ENCODE data around the gene AP3B1.

AP3B1 gene

GRCh38 chr5:78211052-78211451 lies 83.4 kb downstream of the AP3B1 start:
- no peak overlapping the region for H3K14ac ChIP-seq (ENCODE audit: low read length)

GRCh38 chr5:78204241-78204640 lies 90.3 kb downstream of the AP3B1 start:
- no peak overlapping the region for H4K91ac ChIP-seq (ENCODE audit: low read depth, low read length)
- no peak overlapping the region for H3K9ac ChIP-seq (ENCODE audit: low read length)
- H3K18ac ChIP-seq (ENCODE audit: low read length): no peak overlapping the region
- H2BK120ac ChIP-seq (ENCODE audit: insufficient read depth, low read length, poor library complexity): no peak overlapping the region
- H4K8ac ChIP-seq (ENCODE audit: low read depth, low read length): no peak overlapping the region
- no peak overlapping the region for H3K4me2 ChIP-seq (ENCODE audit: low read length)
- H2AFZ ChIP-seq (ENCODE audit: insufficient read depth, low read length, poor library complexity): no peak overlapping the region
- H2BK12ac ChIP-seq (ENCODE audit: low read length): no peak overlapping the region
- no peak overlapping the region for H3K27ac ChIP-seq (ENCODE audit: low read depth, low read length)
- no peak overlapping the region for H3K23ac ChIP-seq (ENCODE audit: low read length)
- H3K36me3 ChIP-seq (ENCODE audit: control insufficient read depth in 1 of 2, insufficient read depth in 2 of 2, low read length in 2 of 2): peaks cover 4 to 6% of the 10 kb centered on the region in 2 experiments
- H4K12ac ChIP-seq (ENCODE audit: low read depth, low read length): no peak overlapping the region
- DNase-seq: peak; percentile 27 to 80
- H2BK5ac ChIP-seq (ENCODE audit: low read depth, low read length, poor library complexity): no peak overlapping the region
- no peaks in the 10 kb centered on the region for H3K79me2 ChIP-seq (ENCODE audit: control insufficient read depth, insufficient read depth, low read length, poor library complexity)
- WGBS (ENCODE audit: extremely low coverage, insufficient coverage, insufficient read length): no CpG with 5 or more reads among the region's 2 CpGs
- no peak overlapping the region for H2AK5ac ChIP-seq (ENCODE audit: low read length)
- no peak overlapping the region for H3K14ac ChIP-seq (ENCODE audit: low read length)
- no peaks in the 10 kb centered on the region for H3K79me1 ChIP-seq (ENCODE audit: low read length)
- no peak overlapping the region for H3K4me3 ChIP-seq (ENCODE audit: low read depth, low read length)
- H3K4ac ChIP-seq (ENCODE audit: low read depth, low read length): no peak overlapping the region
- H3K27me3 ChIP-seq (ENCODE audit: insufficient read depth, low read length): no peaks in the 10 kb centered on the region
- H3K4me1 ChIP-seq (ENCODE audit: control insufficient read depth in 1 of 2, insufficient read depth in 2 of 2, low read length in 2 of 2): no peaks in the 10 kb centered on the region
- H3K9me3 ChIP-seq (ENCODE audit: insufficient read depth, low read depth, low read length): no peaks in the 10 kb centered on the region

More at GRCh38 chr5:78211052-78211451, 83.4 kb downstream of the AP3B1 start:
- Histone ChIP-seq H3K23ac (ENCODE audit: low read length) (no peak overlapping the region), H3K4me1 (ENCODE audit: control insufficient read depth in 1 of 2, insufficient read depth in 2 of 2, low read length in 2 of 2) (peaks cover 0 to 2% of the 10 kb centered on the region in 2 experiments), H3K79me1 (ENCODE audit: low read length) (no peaks in the 10 kb centered on the region), H3K9me3 (ENCODE audit: insufficient read depth, low read depth, low read length) (no peaks in the 10 kb centered on the region), H2BK5ac (ENCODE audit: low read depth, low read length, poor library complexity) (no peak overlapping the region), H4K91ac (ENCODE audit: low read depth, low read length) (no peak overlapping the region), H3K4me2 (ENCODE audit: low read length) (no peak overlapping the region), H3K27ac (ENCODE audit: low read depth, low read length) (no peak overlapping the region), H3K79me2 (ENCODE audit: control insufficient read depth, insufficient read depth, low read length, poor library complexity) (no peaks in the 10 kb centered on the region), H3K9ac (ENCODE audit: low read length) (no peak overlapping the region), H2AK5ac (ENCODE audit: low read length) (no peak overlapping the region), H2BK12ac (ENCODE audit: low read length) (no peak overlapping the region), H3K36me3 (ENCODE audit: control insufficient read depth in 1 of 2, insufficient read depth in 2 of 2, low read length in 2 of 2) (peaks cover 6 to 10% of the 10 kb centered on the region in 2 experiments), H4K12ac (ENCODE audit: low read depth, low read length) (no peak overlapping the region), H3K4me3 (ENCODE audit: low read depth, low read length) (no peak overlapping the region), H4K8ac (ENCODE audit: low read depth, low read length) (no peak overlapping the region), H3K27me3 (ENCODE audit: insufficient read depth, low read length) (no peaks in the 10 kb centered on the region), H2BK120ac (ENCODE audit: insufficient read depth, low read length, poor library complexity) (no peak overlapping the region), H3K18ac (ENCODE audit: low read length) (no peak overlapping the region), H3K4ac (ENCODE audit: low read depth, low read length) (no peak overlapping the region), H2AFZ (ENCODE audit: insufficient read depth, low read length, poor library complexity) (no peak overlapping the region)
- no CpG with 5 or more reads among the region's 4 CpGs for WGBS (ENCODE audit: extremely low coverage, insufficient coverage, insufficient read length)
- DNase-seq: no peak

- H3K23ac ChIP-seq (ENCODE audit: low read length): no peak overlapping the region
- H3K27ac ChIP-seq (ENCODE audit: low read depth, low read length): no peak overlapping the region
- no peaks in the 10 kb centered on the region for H3K79me1 ChIP-seq (ENCODE audit: low read length)
- H4K91ac ChIP-seq (ENCODE audit: low read depth, low read length): no peak overlapping the region
- H2AFZ ChIP-seq (ENCODE audit: insufficient read depth, low read length, poor library complexity): no peak overlapping the region
- H3K18ac ChIP-seq (ENCODE audit: low read length): no peak overlapping the region
- H3K4ac ChIP-seq (ENCODE audit: low read depth, low read length): no peak overlapping the region
- no peak overlapping the region for H3K9ac ChIP-seq (ENCODE audit: low read length)
- H3K9me3 ChIP-seq (ENCODE audit: insufficient read depth, low read depth, low read length): no peaks in the 10 kb centered on the region
- peaks cover 4 to 6% of the 10 kb centered on the region in 2 experiments for H3K36me3 ChIP-seq (ENCODE audit: control insufficient read depth in 1 of 2, insufficient read depth in 2 of 2, low read length in 2 of 2)
- no peak overlapping the region for H2BK5ac ChIP-seq (ENCODE audit: low read depth, low read length, poor library complexity)
- no peaks in the 10 kb centered on the region for H3K27me3 ChIP-seq (ENCODE audit: insufficient read depth, low read length)
- no peak overlapping the region for H4K8ac ChIP-seq (ENCODE audit: low read depth, low read length)
- H3K79me2 ChIP-seq (ENCODE audit: control insufficient read depth, insufficient read depth, low read length, poor library complexity): no peaks in the 10 kb centered on the region
- no peak overlapping the region for H3K14ac ChIP-seq (ENCODE audit: low read length)
- H3K4me1 ChIP-seq (ENCODE audit: control insufficient read depth in 1 of 2, insufficient read depth in 2 of 2, low read length in 2 of 2): no peaks in the 10 kb centered on the region
- no peak overlapping the region for H4K12ac ChIP-seq (ENCODE audit: low read depth, low read length)
- H2BK12ac ChIP-seq (ENCODE audit: low read length): no peak overlapping the region
- no peak overlapping the region for H2BK120ac ChIP-seq (ENCODE audit: insufficient read depth, low read length, poor library complexity)
- WGBS (ENCODE audit: extremely low coverage, insufficient coverage, insufficient read length): no CpG with 5 or more reads among the region's 2 CpGs
- no peak overlapping the region for H3K4me2 ChIP-seq (ENCODE audit: low read length)
- no peak for DNase-seq
- H3K4me3 ChIP-seq (ENCODE audit: low read depth, low read length): no peak overlapping the region
- H2AK5ac ChIP-seq (ENCODE audit: low read length): no peak overlapping the region
Observed at GRCh38 chr5:78203815-78204214, 90.7 kb downstream of the AP3B1 start.

- Histone ChIP-seq H3K23ac (ENCODE audit: low read length) (no peak overlapping the region), H3K27me3 (ENCODE audit: insufficient read depth, low read length) (no peaks in the 10 kb centered on the region), H2AK5ac (ENCODE audit: low read length) (no peak overlapping the region), H4K8ac (ENCODE audit: low read depth, low read length) (no peak overlapping the region), H2AFZ (ENCODE audit: insufficient read depth, low read length, poor library complexity) (no peak overlapping the region), H2BK120ac (ENCODE audit: insufficient read depth, low read length, poor library complexity) (no peak overlapping the region), H2BK12ac (ENCODE audit: low read length) (no peak overlapping the region), H3K79me1 (ENCODE audit: low read length) (no peaks in the 10 kb centered on the region), H3K18ac (ENCODE audit: low read length) (no peak overlapping the region), H3K14ac (ENCODE audit: low read length) (no peak overlapping the region), H3K4ac (ENCODE audit: low read depth, low read length) (no peak overlapping the region), H3K9ac (ENCODE audit: low read length) (no peak overlapping the region), H4K91ac (ENCODE audit: low read depth, low read length) (no peak overlapping the region), H3K4me3 (ENCODE audit: low read depth, low read length) (no peak overlapping the region), H3K4me1 (ENCODE audit: control insufficient read depth in 1 of 2, insufficient read depth in 2 of 2, low read length in 2 of 2) (no peaks in the 10 kb centered on the region), H3K36me3 (ENCODE audit: control insufficient read depth in 1 of 2, insufficient read depth in 2 of 2, low read length in 2 of 2) (no peaks in the 10 kb centered on the region), H3K79me2 (ENCODE audit: control insufficient read depth, insufficient read depth, low read length, poor library complexity) (no peaks in the 10 kb centered on the region), H4K12ac (ENCODE audit: low read depth, low read length) (no peak overlapping the region), H3K27ac (ENCODE audit: low read depth, low read length) (no peak overlapping the region), H3K9me3 (ENCODE audit: insufficient read depth, low read depth, low read length) (no peaks in the 10 kb centered on the region), H2BK5ac (ENCODE audit: low read depth, low read length, poor library complexity) (no peak overlapping the region), H3K4me2 (ENCODE audit: low read length) (no peak overlapping the region)
- DNase-seq: no peak
- no CpG with 5 or more reads among the region's 1 CpG for WGBS (ENCODE audit: extremely low coverage, insufficient coverage, insufficient read length)
Observed at GRCh38 chr5:78190402-78190801, 104.1 kb downstream of the AP3B1 start.
